HepG2 (cell line): ENCODE data around the gene C2orf81.

Source experiments
- CBFB ChIP-seq: sonication (generic); formaldehyde crosslinking; IDR thresholded peaks from 2 replicates; pipeline ENCODE4 v1.4.0; 2020; ENCODE audit warnings: missing genetic modification reagents
- CTCF ChIP-seq: sonication (generic); formaldehyde crosslinking; IDR thresholded peaks from 2 replicates; pipeline ENCODE4 v1.5.0; 2020; ENCODE audit warnings: mild to moderate bottlenecking, missing genetic modification reagents, moderate library complexity
- EZH2 ChIP-seq: conservative IDR thresholded peaks from 2 replicates; pipeline ENCODE4 v1.6.1; 2012; ENCODE audit warnings: mild to moderate bottlenecking, low read depth, low read length, moderate library complexity
- FOXJ3 ChIP-seq: sonication (generic); formaldehyde crosslinking; IDR thresholded peaks from 2 replicates; pipeline ENCODE4 v1.4.0; 2020; ENCODE audit warnings: missing genetic modification reagents, mild to moderate bottlenecking, borderline replicate concordance
- PRDM10 ChIP-seq: sonication (generic); formaldehyde crosslinking; IDR thresholded peaks from 2 replicates; pipeline ENCODE4 v1.4.0; 2020; ENCODE audit warnings: low read depth, missing genetic modification reagents
- ZNF501 ChIP-seq: sonication (generic); formaldehyde crosslinking; IDR thresholded peaks from 2 replicates; pipeline ENCODE4 v1.5.1; 2020; ENCODE audit warnings: mild to moderate bottlenecking, moderate library complexity, missing genetic modification reagents
- ZNF776 ChIP-seq: sonication (generic); formaldehyde crosslinking; IDR thresholded peaks from 2 replicates; pipeline ENCODE4 v1.4.0; 2020; ENCODE audit warnings: mild to moderate bottlenecking, missing genetic modification reagents
- ZNF816 ChIP-seq: sonication (generic); formaldehyde crosslinking; IDR thresholded peaks from 2 replicates; pipeline ENCODE4 v1.8.0; 2022; ENCODE audit warnings: missing genetic modification reagents, mild to moderate bottlenecking, borderline replicate concordance
- TF ChIP-seq, protein P1 (sequence below): sonication (generic); formaldehyde crosslinking; IDR thresholded peaks from 2 replicates; pipeline ENCODE4 v1.5.0; 2020; ENCODE audit warnings: missing genetic modification reagents
- TF ChIP-seq, protein P2 (sequence below): IDR thresholded peaks from 2 replicates; pipeline ENCODE4 v1.6.1; 2012; ENCODE audit warnings: inconsistent platforms

DNA sequence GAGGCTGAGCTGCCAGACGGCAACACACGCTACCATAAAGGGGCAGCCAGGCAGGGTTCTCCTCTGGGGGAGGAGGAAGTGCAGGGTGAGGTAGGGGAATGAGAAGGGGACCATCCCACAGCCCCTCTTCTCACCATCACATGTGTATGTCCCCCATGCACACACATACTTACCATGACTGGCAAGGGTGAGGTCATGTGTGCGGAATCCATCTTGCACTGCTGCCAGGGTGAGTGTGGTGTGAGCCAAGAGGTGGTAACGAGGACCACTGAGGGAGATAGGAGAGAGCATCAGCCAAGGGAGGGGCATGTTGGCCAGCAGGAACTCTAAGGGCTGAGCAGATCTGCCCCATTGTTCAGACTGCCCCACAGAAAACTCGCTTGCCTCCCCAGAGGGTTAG, 7.3 kb upstream of the C2orf81 start:
- TF ChIP-seq, protein P1, sequence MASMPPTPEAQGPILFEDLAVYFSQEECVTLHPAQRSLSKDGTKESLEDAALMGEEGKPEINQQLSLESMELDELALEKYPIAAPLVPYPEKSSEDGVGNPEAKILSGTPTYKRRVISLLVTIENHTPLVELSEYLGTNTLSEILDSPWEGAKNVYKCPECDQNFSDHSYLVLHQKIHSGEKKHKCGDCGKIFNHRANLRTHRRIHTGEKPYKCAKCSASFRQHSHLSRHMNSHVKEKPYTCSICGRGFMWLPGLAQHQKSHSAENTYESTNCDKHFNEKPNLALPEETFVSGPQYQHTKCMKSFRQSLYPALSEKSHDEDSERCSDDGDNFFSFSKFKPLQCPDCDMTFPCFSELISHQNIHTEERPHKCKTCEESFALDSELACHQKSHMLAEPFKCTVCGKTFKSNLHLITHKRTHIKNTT: no peak
- TF ChIP-seq, protein P2, sequence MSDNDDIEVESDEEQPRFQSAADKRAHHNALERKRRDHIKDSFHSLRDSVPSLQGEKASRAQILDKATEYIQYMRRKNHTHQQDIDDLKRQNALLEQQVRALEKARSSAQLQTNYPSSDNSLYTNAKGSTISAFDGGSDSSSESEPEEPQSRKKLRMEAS: no peak
- TF ChIP-seq CBFB (CRISPR knock-in tag): no peak
- no peak for TF ChIP-seq ZNF776 (CRISPR knock-in tag)
- no peak for TF ChIP-seq FOXJ3
- TF ChIP-seq ZNF501 (CRISPR knock-in tag): no peak
- TF ChIP-seq CTCF: no peak
- TF ChIP-seq EZH2: no peak
- TF ChIP-seq ZNF816 (CRISPR knock-in tag): no peak
- TF ChIP-seq PRDM10 (CRISPR knock-in tag): no peak
